Measurements from ENCODE around the gene MEG3.

DNA sequence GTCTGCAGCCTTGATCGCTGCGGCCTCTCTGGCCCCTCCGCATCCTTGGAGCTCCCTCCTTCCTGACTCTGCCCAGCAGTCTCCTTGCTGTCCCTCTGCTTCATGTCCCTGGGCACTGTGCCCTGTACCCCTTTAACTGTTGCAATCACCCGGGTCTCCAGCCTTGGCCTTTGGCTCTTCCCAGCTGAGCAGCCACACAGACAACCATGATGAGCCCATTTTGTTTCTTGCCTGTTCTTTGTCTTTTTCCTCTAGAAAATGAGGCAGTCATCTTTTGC is 40.6 kb upstream of the MEG3 start:
- TF ChIP-seq CTCF (IDR thresholded peaks at IDR 0.05) = no peak
- TF ChIP-seq POLR2A (IDR thresholded peaks at IDR 0.05) = no peak

Data from thyroid gland (tissue), 4 donors.